NCI-H460 (cell line): ENCODE results near the gene MIER1. TPM values are rescaled to one million over a fixed set of nuclear protein-coding genes. Genes with fewer than 3 reads are reported as not detected.
A peak's percentile ranks its signal among the peaks of the same experiment; 100 is the strongest.
"Not testable (repeated sequence)": the region's sequence is repeated elsewhere in the genome, so short reads cannot be mapped to it uniquely, and the experiment has no call there.

Experiments
- DNase-seq: peaks from one replicate; pipeline ENCODE4 v3.0.0-alpha.2; 2016; ENCODE audit warnings: low read depth; ENCODE audit errors: extremely low read depth
- polyA plus RNA-seq: library from polyadenylated mRNA; depleted of rRNA; stranded (reverse); fragments of >200 nt; gene quantifications from 2 replicates; pipeline ENCODE4 v1.2.3, GENCODE V29; 2014; cell fraction: nucleus; rRNA removed
- total RNA-seq: library from RNA; depleted of rRNA; stranded (reverse); fragments of >200 nt; shearing (Covaris generic); gene quantifications from 2 replicates; pipeline ENCODE4 v1.2.3, GENCODE V29; 2014; rRNA removed

MIER1 gene
- total RNA-seq: 31.1 and 35.8 TPM in 2 replicates
- 13.4 and 14.9 TPM in 2 replicates for polyA plus RNA-seq

DNA sequence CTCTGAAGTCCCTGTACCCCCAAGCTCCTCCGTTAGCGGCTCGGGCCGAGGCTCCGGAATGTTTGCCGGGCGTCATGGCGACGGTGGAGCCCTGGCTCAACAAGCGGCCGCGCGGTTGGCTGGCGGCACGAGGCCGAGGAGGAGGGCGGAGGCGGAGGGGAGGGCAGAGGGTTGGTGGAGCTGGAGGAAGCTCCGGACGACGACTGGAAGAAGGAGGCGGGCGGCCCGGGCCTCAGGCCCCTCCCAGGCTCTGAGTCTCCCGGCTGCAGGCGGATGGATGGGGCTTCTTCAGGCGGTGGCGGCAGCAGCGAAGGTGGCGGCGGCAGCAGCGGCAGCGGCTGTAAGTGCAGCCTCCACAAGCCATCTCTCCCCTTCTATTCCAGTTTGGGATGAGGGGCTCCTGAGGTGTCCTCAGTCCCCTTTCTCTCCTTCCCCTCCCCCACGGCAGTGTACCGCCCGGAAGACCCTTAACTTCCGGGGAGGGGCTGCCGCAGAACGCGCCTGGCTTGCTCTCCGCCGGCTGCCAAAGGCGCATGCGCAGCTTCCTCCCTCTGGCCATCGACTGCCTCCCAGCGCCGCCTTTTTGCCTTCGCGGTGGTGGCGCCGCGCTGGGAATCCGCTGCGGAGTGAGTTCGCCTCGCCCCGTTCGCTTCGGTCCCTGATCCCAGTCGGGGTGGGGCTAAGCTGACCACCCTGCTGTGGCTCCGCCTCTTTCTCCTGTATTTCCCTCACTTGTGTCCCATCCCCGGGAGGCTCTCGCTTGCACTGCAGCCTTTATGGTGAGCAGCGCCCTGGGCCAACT is at the start of gene MIER1, which contains the start of gene DNAI4:
Gene MIER1, plus strand, starts transcription at position 235 of the 802 bp plus-strand sequence. Its CDS starts 39 bp downstream, at position 274.
Gene DNAI4, minus strand, starts transcription at position 101 of the 802 bp plus-strand sequence. Its CDS starts 25 bp downstream, at position 76.
- peak; percentile 96 for DNase-seq

DNA sequence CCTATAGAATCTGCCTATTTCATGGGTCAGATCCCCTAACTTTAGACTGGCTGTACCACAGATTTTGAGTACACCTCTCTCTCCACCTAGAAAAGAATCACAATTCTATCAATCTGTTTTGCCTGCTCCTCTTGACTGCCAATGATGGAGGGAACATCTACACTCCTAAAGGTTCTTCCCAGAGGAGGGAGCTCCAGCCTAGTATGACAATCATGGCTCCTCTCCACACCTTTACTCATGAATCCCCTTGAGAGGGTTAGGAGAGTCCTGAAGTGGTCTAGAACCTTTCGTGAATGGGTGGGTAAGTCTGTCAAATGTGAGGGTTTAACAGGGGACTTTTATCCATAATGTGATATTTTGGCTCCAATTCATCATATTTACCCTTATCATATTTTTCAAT is 48.1 kb upstream of the MIER1 start:
- DNase-seq: no peak

DNA sequence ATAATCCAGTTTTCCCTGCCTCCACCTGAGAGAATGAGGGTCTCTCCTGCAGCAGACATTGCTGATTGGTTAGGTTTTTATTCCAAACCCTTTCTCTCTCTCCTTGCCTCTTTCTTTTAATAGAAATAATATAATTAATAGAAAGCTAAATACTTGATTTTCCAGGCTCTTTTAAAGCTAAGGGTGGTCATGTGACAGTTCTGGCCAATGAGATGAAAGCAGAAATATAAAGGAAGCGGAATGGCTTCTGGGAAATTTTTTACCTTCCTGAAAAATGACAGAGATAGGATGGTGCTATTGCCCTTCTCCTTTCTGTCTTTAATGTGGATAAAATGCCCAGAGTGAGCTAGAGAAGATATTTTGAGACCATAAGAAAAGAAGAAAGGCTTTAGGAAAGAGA is 35.8 kb upstream of the MIER1 start:
- no peak for DNase-seq

DNA sequence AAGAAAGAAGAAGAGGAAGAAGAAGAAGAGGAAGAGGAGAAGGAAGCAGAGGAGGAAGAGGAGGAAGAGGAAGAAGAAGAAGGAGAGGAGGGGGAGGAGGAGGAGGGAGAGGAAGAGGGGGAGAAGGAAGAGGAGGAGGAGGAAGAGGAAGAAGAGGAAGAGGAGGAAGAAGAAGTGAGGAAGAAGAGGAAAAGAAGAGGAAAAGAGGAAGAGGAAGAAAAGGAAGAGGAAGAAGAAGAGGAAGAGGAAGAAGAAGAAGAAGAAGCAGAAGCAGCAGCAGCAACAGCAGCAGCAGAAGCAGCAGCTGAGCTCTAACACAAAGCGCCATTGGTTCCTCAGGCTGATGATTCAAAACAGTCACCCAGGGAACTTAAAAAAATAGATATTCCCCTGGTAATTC is 34.2 kb upstream of the MIER1 start:
- no peak for DNase-seq

DNA sequence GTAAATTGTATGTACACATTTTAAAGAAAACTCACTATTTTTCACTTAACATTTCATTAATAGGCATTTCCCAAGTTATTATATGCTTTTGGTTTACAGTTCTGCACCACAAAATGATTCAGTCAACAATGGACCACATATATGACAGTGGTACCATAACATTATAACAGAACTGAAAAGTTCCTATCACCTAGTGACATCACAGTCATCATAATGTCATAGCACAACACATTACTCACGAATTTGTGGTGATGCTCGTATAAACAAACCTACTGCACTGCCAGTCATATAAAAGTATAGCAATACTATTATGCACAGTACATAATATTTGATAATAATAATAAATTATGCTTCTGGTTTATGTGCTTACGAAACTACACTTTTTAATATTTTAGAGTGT is 31.1 kb upstream of the MIER1 start:
- no peak for DNase-seq

DNA sequence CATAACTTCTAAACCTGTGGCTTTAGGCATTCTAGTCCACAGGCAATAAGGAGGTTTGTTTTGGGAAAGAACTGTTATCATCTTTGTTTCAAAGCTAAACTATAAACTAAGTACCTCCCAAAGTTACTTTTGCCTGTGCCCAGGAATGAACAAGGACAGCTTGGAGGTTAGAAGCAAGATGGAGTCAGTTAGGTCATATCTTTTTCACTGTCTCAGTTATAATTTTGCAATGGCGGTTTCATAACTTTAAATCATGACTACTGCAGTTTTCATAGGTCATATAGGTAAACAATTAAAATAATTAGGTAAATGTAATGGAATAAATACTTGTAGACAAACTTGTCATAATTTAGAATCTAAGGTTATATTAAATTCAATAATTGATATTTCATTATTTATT is 9.6 kb upstream of the MIER1 start:
- not testable (repeated sequence) for DNase-seq

DNA sequence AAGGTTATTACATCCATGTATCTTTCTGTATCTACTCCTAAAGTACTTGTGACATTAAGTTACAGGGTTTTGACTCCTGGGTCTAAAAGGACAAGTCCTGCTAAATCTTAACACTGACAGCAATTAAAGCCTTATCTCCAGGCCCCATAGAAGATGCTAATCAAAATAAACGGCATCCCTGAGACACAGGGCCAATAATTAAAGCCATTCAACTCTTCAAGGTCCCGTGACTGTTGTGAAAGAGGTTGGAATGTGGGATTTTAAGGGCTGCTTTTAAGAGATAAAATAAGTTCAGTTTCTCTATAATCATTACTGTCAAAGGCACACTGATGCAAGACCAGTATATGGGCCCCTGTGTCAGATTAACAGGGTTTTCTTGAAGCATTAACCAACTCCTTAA is 8.5 kb upstream of the MIER1 start:
- DNase-seq: no peak

DNA sequence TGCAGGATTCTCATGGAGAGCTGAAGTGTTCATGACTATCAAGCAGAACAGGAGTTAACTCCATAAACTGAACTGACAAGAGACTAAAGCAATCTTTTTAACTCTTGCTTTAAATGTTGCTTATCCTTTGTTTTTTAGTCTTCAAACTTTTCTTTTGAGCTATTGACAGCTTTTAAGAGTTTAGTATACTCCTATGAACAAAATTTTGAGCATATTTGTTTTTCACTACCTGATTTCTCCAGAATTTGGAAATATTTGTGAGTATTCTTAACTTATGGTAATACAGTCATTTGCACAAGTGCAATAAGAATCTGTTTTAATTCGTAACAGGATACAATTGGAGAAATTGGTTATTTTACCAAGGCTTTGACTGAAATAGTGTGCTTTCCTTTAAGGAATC is 7.3 kb upstream of the MIER1 start:
- no peak for DNase-seq

DNA sequence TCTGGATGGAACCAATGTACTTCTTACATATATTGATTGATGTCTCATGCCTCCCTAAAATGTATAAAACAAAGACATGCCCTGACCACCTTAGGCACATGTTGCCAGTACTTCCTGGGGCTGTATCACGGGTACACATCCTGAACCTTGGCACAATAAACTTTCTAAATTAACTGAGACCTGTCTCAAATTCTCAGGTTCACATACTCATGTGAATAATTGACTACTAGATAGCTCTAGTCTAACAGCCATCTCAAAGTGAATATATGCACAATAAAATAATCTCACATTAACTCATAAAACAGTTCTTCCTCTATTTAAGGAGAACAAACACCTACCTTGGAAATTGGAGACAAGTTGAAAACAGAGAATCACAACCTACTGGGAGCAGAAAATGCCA is 5.7 kb upstream of the MIER1 start:
- DNase-seq: no peak

DNA sequence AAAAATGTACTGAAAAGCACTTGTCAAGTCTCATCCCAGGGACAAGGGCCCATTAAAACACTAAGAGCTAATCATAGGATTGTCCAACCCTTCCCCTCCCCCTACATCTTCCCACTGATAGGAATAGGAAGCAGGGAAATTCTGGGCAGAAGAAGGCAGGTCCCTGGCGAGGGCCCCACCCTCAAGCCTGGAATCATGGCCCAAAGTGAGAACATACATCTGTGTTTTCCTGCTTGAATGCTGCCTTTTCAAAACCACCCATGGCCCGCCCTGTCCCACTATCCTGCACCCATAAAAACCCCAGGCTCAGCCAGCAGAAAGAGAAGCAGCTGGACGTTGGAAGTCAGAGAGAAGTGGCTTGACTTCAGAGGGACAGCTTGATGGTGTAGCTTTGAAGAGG is 5.0 kb upstream of the MIER1 start:
- no peak for DNase-seq

DNA sequence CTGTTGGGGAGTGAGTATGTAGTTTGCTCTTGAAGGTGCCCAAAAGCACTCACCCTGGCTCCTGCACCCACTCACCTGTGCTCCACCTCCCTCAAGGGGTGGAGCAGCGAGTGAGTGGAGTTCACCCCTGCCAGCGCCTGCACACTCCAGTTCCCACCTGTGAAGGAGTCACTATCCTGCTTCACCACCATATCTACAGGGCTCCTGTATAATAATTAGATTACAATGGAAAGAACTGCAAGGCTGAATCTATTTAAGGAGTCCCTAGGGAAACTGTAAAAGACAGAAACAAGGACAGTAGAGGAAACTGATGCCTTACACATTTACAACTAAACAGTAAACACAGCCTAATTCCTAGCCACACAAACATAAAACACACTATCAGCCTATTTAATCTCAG is 4.2 kb upstream of the MIER1 start:
- DNase-seq: no peak

DNA sequence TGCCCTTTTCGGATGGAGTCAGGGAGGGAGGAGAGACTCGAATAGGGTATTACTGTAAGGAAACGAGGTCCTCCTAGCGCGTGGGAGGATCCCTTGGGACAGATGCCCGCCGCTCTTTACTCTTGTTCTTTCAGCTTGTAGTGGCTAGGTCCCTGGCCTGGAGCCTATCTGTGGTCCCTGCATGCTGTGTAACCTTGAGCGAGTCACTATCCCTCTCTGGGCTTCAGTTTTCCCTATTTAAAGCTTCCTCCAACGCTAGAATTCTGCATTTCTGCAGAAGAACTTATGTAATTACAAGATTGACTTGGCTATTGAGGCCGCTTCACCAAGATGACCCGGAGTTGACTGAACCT is 744 bp downstream of the MIER1 start:
- DNase-seq: no peak

DNA sequence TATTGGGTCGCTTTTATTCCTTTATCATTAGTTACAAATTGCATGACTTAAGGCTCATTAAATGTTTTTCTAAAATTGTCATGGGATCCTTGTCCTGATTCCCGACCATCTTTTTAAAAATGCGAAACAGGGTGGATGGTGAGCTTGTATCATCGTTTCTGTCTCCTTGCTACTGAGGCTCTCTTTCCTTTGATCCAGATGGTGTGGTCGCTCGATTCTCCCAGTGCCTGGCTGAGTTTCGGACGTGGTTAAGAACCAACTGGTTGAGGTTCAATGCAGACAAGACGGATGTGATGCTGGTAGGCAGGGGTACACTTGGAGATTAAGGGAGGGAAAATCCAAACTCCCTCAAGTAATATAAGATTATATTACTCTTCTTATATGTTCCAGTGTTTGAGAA is 1.2 kb downstream of the MIER1 start:
- no peak for DNase-seq

DNA sequence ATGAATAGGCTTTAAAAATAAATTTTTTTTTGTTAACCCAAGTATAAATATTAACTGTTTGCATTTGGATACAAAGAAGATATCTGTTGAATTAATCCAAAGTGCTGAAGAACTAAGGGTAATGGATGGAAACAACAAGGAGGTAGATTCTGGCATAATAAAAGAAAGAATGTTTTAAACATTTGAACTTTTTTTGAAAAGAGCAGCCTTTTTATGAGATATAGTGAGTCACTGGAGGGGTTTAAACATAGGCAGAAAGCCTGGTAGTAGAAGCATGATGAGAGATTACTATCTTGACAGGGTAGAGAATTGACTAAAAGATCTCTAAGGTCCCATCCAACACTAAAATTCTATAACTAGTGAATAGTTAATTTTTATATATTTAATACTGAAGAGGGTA is 2.7 kb downstream of the MIER1 start:
- no peak for DNase-seq

DNA sequence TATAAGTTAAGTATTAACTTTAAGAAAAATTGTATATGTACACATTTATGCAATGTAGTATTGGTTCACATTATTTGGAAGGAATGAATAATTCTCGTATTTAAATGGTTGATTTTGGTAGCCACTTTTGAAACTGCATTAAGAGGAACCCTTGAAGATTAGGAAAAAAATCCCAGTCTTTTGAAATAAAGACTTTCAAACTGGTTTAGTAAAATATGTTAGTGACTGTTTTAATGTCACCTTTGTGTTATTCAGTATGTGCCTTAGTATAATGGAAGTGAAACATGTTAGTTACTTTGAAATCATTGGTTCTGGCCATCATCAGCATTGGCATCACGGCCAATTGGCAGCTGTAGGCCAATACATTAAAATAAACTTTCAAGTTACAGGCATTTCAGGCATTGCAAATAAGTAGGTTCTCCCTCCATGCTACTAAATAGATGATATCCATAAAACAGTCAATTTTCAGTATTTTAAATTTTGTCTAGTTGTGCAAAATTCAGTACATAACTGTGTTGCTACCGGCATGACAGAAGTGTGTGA is 4.4 kb downstream of the MIER1 start:
- no peak for DNase-seq

DNA sequence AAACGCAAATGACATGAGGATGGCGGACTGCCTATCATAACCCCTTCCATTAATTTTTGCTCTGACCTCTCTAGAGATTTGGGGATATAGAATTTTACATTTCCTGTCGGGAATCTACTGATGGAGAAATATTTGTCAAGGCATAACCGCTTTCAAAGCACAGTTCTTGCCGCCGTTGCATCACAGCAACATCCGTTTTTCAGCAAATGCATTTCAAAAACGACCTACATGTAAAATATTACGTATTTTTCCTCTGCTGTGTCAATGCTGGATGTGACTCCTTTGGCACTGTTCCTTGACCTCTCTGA is 4.9 kb downstream of the MIER1 start:
- no peak for DNase-seq

DNA sequence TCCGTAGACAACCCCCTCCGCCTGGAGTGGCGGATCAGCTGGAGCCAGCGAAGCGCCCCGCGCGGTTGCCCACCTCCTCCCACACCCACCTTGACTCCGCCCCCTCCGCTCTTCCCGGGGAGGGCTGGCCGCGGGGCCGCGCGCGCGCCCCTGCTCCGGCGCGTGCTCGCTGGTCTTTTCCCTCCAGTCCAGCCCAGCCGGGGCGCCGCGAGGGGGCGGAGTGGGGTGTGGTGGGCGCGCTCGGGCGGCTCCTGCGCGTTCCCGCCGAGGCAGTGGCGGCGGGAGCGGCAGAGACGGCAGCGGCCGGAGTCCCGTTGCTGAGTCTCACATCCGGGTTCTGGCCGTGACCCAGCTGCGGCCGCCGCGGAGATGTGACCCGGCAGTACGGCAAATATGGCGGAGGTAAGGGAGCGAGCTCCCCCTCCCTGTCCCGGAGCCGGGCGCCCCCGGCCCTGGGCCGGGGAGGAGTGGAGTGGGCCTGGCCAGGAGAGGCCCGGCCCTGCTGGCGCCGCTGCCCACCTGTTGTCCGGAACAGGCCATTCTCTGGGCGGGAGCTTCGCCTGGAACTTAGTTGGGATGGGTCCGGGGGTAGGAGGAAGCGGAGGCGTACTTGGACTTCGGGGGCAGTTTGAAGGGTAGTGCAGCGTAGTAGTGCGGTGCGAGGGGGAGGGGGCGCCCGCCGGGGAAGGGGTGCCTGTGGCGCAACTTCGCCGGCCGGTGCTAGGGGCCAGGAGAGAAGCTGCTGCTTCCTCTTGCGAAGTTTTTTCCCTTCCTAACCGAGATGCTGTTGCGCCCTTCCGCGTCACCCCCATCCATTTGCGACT is 5.4 kb downstream of the MIER1 start:
- DNase-seq: peak; percentile 91

DNA sequence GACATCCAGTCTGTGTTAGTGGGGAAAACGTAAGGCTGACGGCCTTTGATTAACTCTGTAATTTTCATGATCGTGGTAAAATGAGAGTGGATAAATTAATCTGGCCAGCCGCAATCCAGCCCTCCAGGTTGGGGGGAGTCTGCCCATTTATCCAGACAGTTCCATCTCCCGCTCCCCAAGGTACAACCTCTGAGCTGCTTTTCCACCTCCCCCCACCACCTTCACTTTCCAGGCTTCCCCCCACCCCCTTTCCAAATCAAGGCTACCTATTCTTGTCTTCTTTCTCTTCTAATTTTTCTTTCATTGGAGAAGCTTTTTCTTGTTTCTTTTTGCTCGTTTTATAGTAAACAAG is 6.0 kb downstream of the MIER1 start:
- no peak for DNase-seq

DNA sequence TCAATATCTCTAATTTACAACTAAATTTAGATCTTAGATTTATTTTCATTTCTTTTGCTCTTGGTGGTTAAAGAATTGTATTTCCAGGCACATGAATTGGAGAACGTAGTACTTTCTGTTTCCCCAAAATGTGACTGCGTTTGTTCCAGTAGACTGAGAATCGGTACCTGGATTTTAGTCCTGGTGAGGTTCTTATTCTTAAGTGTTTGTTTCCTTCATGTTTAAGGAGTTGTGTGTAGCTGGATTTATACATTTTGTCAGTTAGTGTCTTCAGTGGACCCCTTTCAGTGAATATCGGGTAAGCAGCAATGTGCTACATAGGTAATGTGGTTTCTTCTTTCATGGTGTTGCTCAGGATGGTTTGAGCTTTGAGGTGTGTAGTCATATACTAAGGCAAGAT is 6.8 kb downstream of the MIER1 start:
- no peak for DNase-seq

DNA sequence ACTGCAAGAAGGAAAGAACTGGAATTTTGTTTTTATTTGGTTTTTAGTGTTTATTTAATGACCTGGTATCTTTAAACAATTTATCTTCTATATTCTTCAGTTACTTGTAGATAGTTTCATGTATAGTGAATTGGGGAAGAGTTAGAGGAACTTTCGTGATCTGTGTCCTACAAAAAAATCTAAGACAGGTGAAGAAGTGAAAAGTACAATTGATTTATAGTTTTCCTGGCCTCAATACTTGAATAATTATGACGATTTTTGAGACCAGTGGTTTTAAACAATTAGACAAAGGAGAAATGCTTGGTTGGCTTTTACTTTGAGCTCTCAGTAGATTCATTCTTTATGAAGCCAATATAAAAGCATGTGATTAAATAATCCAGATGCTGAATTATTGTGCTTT is 7.5 kb downstream of the MIER1 start:
- no peak for DNase-seq

DNA sequence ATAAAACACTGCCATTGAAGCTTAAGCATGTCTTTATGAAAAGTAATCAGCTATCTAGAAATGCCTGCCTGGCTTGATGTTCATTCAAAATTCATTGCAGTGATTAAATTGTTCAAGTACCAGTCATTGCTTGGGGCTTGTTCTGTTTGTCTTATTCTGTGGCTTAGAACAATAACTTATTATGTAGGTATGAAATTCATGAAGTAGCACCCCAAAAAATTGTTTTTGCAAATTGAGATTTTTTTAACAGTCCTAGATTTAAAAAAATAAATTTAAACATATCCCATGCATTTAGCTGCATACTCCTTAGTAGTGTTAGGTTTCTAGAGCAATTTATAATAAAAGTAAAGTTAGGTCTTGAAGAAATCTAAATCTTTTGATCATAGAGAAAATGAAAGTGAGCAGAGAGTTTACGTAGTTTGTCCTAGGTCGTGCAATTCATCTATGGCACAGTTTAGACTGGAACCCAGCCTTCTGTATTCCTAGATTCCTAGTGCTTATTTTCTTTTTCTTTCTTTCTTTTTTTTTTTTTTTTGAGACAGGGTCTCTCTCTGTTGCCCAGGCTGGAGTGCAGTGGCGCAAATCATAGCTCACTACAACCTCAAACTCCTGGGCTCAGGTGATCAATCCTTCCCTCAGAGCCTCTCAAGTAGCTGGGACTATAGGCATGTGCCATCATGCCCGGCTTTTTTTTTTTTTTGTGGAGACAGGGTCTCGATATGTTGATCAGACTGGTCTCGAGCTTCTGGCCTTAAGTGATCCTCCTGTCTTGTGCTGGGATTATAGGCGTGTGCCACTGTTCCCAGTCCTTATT is 9.3 kb downstream of the MIER1 start:
- DNase-seq: no peak
